HG02610 (cell line): ENCODE data around the gene PPEF1.
"Not testable (repeated sequence)": the region's sequence is repeated elsewhere in the genome, so short reads cannot be mapped to it uniquely, and the experiment has no call there.

ENCODE experiments used
- ATAC-seq: cut with Tn5 transposase; IDR thresholded peaks from one replicate; pipeline ENCODE4 v1.9.1; 2021; ENCODE audit warnings: mild to moderate bottlenecking, moderate library complexity; ENCODE audit not compliant: unreplicated experiment

PPEF1 gene

DNA sequence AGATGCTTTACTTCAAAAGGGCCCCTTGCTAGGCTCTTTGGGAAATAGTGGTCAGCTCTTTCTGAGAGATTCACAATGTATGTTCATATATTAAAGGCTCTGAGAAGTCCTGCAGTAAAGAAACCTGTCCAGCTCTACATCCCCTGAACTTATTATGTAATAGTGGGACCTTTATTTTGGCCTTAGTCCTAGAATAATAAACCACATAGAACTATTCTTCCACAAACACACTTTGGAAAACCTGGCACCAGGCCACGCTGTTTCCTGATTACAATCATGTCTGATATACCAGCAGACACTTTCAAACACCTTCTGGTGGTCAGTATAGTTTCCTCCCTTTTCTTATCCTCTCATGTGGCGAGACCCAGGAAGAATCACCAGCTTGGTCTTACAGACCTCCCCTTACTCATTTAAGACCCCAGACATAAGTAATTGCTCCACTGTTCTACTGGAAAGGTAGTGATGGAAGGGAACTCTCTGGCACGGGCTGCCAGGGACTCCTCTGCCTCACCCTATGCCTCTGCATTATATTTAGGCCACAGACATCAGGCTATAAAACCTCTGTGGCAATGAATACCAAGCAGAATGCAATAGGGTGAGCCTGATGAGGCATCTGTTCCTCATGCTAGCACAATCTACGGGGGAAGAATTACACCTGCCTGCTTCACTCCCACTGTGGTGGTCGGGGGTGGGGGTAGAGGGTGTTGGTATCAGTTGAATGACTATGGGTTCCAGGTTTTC is 5.7 kb upstream of the PPEF1 start:
- ATAC-seq: no peak

DNA sequence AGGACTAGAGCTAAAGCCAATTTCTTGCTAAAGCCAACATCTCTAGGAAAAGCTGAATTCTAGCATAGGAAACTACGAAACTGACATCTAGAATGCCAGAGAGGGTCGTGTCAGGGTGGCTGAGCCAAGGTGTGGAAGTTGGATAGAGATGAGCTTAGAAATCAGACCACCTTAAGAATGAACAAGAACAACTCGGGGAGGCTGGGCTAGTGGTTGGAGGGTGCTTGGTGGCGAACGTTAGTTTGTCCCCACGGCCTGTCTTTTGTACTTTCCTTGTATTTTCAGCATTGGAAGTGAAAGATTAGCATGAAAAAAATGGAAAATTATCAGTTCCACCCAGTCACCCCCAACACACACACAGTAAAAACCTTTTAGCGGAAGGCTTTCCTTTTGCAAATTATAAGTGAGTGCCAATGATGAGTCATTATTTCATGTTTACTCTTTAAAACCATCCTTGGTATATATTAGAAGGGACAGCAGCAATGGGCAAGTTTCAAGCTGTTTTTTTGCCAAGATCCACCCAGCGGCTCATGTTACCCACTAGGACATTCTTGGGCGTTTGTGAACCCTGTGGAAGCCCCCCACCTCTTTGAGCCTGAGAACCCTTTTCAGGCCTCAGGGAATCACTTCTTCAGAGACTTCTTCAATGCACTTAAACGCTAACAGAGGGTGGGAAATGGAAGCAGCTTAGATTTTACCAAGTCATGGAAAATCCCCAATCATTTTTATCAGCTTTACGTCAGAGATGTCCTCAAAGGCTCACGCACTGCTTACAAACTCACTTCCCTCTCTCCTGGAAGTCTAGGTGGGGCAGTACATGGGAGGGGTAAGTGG is 4.9 kb upstream of the PPEF1 start:
- ATAC-seq: no peak

DNA sequence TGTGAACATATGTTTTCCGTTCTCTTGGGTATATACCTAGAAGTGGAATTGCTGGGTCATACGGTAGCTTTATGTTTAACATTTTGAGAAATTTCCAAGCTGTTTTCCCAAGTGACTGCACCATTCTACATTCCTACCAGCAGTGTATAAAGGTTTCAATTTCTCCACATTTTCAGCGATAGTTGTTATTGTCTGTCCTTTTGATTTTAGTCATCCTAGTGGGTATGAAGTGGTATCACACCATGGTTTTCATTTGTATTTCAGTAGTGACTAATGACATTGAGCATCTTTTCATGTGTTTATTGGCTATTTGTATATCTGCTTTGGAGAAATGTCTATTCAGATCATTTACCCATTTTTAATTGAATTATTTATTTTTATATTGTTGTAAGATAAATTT is 2.4 kb downstream of the PPEF1 start:
- ATAC-seq: no peak

DNA sequence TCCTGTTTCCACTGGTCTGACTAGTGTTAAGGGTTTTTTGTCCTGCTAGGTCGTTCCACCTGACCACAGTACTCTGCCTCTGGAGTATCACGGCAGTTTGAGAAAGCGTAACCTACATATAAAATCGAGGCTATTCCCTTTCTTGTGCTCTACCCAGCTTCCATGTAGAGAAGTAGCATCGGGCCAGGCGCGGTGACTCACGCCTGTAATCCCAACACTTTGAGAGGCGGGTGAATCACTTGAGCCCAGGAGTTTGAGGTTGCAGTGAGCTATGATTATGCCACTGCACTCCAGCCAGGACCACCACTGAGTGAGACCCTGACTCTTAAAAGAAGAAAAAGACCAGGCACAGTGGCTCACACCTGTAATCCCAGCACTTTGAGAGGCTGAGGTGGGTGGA is 7.5 kb downstream of the PPEF1 start:
- no peak for ATAC-seq

DNA sequence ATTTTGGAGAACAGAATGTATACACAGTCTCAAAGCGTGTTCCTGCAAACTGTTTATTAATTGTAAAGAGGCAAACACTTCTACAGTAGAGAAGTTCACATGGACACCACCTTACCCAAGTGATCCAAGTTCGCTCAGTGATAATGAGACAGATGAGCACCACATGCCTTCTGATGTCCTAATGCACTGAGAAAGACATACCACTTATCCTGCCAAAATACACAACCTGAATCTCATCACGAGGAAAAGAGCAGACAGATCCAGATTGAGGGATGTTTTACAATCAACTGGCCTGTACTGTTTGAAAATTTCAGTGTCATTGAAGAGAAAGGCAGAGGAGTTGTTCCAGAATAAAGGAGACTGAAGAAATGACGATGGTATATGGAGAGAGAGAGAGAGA is 12.4 kb downstream of the PPEF1 start:
- ATAC-seq: no peak

DNA sequence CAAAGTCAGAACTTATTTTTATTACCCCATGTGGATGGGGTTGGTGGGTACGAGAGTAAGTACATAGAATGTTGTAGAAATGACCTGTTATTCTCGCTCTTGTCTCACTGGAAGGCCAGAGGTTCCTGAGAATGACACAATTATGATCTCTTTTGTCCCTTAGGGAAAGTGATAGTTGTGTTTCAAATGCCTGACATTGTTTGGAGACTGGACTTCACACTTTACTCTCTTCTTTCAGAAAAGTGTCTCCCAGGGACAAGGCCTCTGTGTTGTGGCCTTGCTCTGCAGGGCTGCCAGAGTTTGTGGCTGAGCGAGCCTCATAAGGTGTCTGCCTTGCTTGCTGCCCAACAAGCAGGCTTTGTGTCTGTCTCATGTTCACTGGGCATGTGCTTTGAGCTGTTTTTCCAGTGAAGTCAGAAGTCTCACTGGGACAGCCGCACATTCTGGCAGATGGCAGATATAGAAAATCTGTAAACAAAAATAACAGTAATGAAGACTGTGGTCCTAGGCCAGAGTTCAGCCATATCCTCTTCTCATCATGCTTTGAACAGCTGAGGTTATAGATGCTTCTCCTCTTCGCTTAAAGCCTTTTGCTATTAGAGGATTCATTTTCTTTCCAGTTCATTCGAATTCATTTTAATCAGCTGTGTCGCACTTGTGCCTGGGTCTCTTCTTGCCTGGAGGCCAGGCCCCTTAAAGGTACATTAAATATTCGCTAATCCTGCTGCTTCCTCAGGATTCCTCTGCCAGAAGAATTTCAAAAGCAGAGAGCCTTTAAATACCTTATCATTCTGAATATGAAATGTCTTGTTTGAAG is 14.4 kb downstream of the PPEF1 start:
- ATAC-seq: no peak

DNA sequence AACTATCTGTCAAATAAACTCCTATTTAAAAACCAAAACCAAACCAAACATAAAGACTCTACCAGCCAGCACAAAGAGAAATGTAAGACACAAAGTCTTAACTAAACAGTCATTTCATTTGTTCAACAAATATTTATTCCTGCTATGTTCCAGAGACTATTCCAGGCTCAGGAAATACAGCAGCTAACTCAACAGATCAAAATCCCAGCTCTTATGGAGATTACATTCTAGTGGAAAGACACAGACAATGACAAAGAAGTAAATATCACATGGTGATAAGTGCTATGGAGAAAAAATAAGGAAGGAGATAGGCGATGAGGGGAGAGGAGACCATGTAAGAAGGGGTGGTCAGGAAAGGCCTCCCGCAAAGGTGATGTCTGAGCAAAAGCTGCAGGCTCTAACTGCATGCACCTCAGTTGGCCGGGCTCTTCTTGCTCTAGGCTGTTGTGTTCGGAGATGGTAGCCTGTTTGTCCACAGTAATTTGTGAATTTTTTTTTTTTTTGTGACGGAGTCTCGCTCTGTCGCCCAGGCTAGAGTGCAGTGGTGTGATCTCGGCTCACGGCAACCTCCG is 15.1 kb downstream of the PPEF1 start:
- ATAC-seq: no peak

DNA sequence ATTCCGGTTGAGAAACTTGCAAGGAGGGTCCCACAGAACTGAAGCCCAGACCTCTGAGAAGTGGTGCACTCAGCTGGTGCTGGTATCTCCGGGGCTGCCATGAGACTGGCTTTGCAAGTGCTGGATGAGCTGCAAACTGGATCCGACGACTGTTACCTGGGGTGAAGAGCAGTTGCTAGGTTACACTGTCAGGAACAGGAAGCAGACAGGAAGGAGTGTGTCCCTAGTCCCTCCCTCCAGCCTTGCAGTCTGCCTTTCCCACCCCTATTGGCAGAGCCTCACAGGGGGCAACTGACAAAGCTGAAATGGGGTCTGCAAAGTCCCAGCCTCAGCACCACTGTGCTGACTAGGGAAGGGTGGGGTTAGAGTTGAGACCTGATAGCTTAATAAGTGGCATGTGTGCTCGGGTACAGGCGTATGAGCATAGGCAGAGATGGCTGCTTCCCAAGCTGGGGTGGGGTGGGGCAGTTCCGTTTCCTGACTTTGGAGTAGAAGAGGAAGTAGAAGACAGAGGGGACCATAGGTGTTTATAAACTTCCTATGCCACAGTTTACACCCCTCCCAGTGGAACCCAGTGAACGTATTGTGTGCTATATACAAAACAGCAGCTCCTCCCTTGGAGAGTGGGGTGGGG is 18.0 kb downstream of the PPEF1 start:
- no peak for ATAC-seq

DNA sequence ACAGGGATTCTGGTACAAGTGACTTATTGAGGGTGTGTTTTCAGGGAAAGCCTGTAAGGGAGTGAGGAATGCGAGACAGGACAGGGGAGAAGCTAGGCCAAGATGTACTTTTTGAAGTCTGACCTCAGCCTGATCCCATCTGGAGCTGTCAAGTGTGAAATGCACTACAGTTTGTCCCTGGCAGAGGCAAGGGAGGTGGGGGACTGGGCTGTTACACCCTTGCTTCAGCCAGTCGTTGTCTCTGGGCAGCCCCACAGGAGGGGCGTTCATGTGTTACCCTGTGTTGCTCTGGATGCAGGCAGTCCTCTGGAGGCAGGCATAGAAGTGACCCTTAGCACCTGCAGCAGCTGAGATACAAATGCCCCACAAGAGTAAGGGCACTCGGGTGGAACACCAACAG is 25.8 kb downstream of the PPEF1 start:
- no peak for ATAC-seq

DNA sequence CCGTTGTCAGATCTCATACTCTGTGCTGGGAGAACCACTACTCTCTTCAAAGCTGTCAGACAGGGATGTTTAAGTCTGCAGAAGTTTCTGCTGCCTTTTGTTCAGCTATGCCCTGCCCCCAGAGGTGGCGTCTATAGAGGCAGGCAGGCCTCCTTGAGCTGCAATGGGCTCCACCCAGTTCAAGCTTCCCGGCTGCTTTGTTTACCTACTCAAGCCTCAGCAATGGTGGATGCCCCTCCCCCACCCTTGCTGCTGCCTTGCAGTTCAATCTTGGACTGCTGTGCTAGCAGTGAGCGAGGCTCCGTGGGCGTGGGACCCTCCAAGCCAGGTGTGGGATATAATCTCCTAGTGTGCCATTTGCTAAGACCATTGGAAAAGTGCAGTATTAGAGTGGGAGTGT is 32.2 kb downstream of the PPEF1 start:
- ATAC-seq: not testable (repeated sequence)

DNA sequence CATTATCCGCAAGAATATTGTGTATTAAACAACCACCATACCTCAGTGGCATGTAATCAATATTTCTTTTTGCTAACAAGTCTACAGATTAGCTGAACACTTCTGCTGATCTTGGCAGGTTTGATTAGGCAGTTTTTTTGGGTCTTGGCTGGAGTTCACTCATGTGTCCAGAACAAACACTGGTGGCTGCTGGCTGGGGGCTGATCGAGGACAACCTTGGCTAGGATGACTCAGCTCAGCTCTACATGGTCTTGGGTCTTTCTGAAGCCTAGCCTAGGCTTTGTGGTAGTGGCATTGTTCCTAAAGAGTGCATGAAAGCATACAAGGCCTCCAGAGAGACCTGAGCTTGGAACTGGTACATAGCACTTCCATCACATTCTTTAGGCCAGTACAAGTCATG is 41.1 kb downstream of the PPEF1 start:
- ATAC-seq: no peak

DNA sequence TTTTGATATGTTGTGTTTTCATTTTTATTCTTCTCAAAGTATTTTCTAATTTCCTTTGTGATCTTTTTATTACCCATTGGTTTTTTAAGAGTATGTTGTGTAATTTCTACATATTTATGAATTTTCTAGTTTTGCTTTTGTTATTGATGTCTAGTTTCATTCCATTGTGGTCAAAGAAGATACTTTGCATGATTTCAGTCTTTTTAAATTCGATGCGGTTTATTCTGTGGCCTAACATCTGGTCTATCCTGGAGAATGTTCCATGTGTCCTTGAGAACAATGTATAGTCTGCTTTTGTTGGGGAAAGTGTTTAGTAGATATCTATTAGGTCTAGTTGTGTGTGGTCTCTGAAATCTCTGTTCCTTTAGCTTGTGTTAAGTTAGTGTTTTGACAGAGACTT is 46.2 kb downstream of the PPEF1 start:
- no peak for ATAC-seq

DNA sequence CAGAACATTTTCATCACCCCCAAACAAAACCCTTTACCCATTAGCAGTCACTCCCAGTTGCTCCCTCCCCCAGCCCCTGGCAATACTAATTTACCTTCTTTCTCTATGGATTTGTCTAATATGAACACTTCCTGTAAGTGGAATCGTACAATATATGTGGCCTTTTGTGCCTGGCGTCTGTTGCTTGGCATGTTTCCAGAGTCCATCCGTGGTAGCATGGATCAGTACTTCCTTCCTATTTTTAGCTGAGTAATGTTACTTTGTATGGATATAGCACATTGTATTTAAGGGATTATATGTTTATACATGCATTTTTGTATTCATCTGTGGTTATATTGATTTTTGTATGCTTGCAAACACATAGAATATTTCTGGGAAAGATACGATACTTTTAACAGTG is 48.2 kb downstream of the PPEF1 start:
- no peak for ATAC-seq

DNA sequence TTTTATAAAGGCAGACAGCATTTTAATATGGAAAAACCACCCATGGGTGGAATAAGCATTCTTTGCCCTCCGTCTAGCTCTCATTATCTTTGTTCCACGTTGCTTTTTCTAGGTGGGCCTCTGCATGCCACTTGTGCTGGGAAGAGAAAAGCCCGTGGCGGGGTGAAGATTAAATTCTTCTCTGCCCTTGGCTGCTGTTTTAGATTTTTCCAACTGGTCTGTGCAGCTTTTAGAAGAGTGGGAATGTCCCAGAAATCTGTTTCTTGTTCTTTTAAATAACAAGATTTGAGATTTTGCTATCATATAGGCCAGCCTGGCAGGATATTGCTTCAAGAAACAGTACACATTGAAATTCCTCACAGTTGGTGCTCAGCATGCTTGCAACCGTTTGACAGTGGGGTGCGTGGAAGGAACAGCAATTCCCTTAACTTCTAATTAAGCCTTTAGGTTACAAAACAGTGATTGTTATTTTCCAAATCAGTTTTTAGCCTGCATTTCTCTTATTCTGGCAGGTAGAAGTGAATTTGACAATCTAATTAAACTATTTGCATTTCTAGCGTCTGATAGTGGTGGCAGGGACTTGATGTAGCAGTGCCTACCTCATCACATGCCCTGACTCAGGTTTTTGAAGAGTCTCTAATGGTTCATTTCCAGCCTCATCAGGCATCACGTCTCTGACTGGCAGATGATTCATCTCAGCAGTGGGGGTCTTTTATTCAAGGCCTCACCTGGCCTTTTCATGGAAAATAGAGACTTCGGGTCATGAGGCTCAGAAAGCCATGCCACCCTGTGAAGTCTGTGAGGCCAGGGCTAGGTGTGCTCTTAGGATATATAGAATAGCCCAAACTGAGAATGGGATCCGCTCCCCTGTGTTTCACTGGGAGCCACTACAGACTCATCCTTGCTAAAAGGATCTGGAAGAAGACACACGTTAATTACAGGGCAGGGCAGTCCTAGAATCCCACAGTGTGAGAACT is 50.8 kb downstream of the PPEF1 start:
- no peak for ATAC-seq

DNA sequence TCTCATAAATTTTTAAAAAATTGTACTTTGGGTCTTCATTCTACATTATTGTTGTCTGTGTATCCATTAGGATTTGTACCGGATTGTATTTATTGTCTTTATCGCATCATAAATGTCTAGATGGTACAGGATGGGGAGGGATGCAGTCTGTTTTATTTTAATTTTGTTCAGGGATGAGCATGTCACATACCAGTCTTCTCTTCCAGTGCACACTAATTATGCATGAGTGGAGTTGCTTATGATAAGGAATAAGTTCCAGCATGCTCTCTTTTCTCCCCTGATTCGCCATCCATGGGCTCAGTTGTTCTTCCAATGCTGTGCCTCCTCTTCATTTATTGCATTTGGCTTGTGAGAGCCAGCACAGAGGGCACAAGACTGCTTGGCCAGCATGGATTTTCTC is 54.3 kb downstream of the PPEF1 start:
- no peak for ATAC-seq

DNA sequence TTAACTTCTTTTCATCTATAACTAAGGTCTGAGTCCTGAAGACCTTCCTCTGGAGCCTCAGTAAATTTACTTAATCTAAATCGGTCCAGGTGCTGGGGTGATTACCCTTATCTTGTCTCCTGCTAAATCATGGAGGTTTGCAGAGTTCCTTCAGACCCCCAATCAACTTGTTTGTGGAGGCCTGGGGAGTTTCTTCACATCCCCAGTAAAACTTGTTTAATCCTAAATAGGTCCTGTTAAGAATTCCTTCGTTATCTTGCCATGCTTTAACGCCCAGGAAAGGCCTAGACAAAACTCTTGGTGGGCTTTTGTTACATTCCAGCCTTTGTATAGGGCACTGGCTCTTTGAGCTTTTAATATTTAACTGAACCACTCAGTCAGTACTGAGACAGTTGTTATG is 55.7 kb downstream of the PPEF1 start:
- ATAC-seq: not testable (repeated sequence)

DNA sequence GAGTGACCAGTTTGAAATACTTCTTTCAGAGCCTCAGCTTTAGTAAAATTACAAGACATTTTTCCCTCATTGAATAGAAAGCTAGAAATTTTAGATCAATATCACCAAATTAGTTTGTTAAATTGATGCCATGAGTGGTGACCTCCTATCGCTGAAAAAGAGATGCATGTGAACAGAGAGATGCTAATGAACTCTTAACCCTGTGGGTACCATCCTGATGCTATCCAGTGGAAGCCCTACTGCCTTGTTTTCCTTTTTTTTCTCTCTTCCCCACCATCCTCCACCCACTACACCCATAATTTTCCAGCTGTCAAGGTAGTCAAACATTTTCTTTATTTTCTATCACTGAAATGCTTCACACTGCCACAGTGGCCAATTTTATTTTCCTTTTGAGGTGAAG is 61.9 kb downstream of the PPEF1 start:
- ATAC-seq: no peak

DNA sequence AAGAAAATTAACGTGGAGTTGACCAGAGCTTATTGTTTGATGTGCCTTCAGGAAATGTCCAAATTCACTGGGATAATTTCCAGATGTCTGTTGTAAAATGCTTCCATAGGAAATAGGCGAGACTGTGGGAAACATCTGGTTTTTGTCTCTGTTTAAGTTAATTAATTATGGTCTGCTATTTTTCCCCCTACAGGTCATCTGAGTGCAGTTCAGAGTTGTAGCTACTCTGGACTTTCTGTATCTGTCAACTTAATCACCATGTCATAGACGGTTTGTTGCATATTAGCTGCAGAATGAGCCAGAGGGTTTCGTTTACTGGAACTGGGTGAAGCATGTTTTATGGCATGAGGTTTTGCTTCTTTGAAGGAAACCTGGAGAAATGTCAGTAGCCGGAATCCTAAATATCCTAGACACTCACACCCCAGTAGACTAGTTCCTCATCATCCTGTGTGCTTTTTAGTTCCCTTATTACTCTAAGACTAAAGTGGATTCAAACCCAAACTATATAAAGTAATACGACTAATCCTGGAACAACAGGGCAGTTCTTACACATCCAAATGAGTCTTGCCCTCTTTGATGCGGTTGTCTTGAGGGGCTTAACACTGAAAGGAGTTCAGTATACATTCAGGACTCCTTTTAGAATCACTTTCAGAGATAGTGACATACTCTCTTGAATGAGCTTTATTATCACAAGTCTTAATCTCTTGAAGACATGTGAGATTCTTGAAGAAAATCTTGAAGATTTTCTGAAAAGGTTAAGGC is 62.5 kb downstream of the PPEF1 start:
- no peak for ATAC-seq

DNA sequence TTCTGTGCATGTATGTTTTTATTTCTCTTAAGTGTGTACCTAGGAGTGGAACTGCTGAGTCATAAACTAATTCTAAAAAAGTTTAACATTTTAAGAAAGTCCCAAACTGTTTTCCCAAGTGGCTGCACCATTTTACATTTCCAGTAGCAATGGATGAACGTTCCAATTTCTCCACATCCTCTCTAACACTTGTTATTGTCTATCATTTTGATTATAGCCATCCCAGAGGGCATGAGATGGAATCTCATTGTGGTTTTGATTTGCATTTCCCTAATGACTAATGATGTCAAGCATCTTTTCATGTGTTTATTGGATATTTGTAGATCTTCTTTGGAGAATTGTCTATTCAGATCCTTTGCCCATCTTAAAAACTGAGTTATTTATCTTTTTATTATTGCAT is 82.5 kb downstream of the PPEF1 start:
- no peak for ATAC-seq
